Neural progenitor cell (in vitro differentiated cells): ENCODE results near the gene HCK.

Source experiments
- EZH2 ChIP-seq: fragments of 200-600 bp; sonication (generic); IDR thresholded peaks from 2 replicates; pipeline ENCODE4 v1.6.1; 2017; ENCODE audit warnings: antibody characterized with exemption, mild to moderate bottlenecking, moderate library complexity
- TF ChIP-seq, protein P1 (sequence below): fragments of 200-600 bp; sonication (generic); IDR thresholded peaks from 2 replicates; pipeline ENCODE4 v1.5.1; 2017; ENCODE audit warnings: antibody characterized with exemption, mild to moderate bottlenecking

- TF ChIP-seq, protein P1, sequence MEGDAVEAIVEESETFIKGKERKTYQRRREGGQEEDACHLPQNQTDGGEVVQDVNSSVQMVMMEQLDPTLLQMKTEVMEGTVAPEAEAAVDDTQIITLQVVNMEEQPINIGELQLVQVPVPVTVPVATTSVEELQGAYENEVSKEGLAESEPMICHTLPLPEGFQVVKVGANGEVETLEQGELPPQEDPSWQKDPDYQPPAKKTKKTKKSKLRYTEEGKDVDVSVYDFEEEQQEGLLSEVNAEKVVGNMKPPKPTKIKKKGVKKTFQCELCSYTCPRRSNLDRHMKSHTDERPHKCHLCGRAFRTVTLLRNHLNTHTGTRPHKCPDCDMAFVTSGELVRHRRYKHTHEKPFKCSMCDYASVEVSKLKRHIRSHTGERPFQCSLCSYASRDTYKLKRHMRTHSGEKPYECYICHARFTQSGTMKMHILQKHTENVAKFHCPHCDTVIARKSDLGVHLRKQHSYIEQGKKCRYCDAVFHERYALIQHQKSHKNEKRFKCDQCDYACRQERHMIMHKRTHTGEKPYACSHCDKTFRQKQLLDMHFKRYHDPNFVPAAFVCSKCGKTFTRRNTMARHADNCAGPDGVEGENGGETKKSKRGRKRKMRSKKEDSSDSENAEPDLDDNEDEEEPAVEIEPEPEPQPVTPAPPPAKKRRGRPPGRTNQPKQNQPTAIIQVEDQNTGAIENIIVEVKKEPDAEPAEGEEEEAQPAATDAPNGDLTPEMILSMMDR: no peak
- no peak for TF ChIP-seq EZH2
These were observed 15.8 kb upstream of the HCK start for GRCh38 chr20:32036252-32036651.
